Hematopoietic multipotent progenitor cell treated with erythropoietin and hydrocortisone succinate and interleukin-3 and kit ligand, for 15 days (in vitro differentiated cells): ENCODE results near the gene IZUMO4.
"Not testable (repeated sequence)": the region's sequence is repeated elsewhere in the genome, so short reads cannot be mapped to it uniquely, and the experiment has no call there.

Experiments used
- DNase-seq: peaks from one replicate; pipeline ENCODE4 v3.0.0-alpha.2; 2015; ENCODE audit warnings: low spot score

IZUMO4 gene

DNA sequence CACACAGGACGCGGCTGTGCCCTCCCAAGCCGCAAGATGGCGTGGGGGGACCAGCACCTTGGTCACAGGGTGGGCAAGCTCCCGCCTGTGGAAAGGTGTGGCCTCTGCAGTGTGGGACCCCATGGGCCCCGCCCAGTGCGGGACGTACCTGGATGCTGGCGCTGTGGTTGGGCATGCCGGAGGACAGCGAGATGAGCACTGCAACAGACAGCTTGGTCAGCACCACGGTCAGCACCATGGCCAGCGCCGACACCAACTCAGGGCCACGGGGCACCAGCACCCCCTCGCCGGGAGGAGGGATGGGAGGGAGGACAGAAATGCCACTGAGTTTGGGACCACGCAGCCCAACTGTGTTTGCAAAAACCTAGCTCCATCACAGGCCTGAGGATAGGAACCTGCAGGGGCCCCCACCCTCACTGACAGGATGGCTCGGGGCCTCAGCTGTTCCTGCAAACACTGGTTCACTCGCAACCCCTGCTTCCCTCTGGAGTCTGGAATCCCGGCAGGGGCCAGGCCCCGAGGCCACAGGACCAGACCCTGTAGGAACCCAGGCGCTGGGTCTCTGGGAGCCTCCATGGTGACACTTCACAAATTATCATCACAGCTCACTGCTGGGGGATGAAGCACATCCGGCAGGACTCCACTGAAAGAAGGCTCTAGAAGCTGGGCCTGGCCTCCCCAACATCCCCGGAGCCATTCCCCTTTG lies 27.1 kb downstream of the IZUMO4 start:
- no peak for DNase-seq

DNA sequence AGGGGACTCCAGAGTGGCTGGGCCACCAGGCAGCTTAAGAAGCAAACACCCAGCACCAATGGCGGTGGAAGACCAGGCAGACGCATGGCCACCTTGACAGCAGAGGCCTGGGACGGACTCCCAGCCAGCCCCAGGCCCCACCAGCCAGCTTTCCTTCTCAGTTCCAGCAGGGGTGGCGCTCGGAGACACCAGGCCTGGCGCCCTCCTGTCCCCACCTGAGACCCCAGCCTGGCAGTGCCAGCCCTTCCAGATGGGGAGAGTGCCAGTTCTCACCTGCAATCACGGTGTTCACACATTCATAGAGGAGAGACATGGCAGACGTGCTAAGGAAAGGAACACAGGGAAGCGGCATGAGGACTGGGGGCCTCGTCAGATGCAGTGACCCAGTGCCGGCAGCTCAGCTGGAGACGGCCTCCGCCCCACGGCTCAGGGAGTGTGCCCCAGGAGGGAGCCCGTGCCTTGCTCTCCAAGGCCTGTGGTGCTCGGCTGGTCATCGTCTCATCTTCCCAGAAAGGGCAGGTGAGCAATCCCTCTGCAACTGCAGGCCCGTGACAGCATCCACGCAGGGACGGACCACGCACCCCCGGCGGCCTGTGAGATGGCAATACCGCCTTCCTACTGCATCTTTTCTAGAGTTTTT lies 30.3 kb downstream of the IZUMO4 start:
- DNase-seq, result no peak

- DNase-seq, result no peak
Measured at GRCh38 chr19:2127758-2128157, 31.0 kb downstream of the IZUMO4 start.

DNA sequence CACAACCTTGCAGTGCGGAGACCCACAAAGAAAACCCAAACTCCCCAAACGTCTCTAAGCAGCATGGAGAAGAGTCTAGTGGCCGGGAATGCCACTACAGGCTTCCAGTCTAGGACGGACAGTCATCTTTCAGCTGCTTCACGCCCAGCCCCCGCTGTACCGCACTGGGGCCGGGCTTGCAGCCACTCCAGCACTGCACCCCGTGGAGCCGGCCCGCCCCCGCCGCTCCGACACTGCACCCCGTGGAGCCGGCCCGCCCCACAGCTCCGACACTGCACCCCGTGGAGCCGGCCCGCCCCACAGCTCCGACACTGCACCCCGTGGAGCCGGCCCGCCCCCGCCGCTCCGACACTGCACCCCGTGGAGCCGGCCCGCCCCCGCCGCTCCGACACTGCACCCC lies 31.5 kb downstream of the IZUMO4 start:
- DNase-seq, result not testable (repeated sequence)

DNA sequence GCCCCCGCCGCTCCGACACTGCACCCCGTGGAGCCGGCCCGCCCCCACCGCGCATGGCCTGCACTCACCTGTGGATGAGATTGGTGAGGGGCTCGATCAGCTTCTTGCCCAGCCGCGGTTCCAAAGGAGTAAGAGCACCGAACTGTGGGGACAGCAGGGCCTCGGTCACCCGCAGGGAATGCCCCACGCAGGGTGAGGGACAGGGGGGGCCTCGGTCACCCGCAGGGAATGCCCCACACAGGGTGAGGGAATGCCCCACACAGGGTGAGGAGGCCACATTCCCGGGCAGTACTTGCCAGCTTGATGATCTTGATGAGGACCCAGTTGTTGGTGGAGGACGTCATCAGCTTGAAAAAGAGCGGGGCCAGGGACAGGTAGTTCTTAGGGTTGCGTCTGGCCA lies 32.3 kb downstream of the IZUMO4 start:
- no peak for DNase-seq

GRCh38 chr19:2129486-2129885 lies 32.8 kb downstream of the IZUMO4 start:
- DNase-seq, result no peak

GRCh38 chr19:2129892-2130770 lies 33.4 kb downstream of the IZUMO4 start:
- no peak for DNase-seq

- not testable (repeated sequence) for DNase-seq
Measured at GRCh38 chr19:2131012-2131975, 34.6 kb downstream of the IZUMO4 start.

- no peak for DNase-seq
Measured at GRCh38 chr19:2132191-2132590, 35.5 kb downstream of the IZUMO4 start.

- DNase-seq, result no peak
Measured at GRCh38 chr19:2132731-2133490, 36.2 kb downstream of the IZUMO4 start.

- DNase-seq, result no peak
Measured at GRCh38 chr19:2135474-2136402, 39.0 kb downstream of the IZUMO4 start.

GRCh38 chr19:2136796-2137195 lies 40.1 kb downstream of the IZUMO4 start:
- no peak for DNase-seq

DNA sequence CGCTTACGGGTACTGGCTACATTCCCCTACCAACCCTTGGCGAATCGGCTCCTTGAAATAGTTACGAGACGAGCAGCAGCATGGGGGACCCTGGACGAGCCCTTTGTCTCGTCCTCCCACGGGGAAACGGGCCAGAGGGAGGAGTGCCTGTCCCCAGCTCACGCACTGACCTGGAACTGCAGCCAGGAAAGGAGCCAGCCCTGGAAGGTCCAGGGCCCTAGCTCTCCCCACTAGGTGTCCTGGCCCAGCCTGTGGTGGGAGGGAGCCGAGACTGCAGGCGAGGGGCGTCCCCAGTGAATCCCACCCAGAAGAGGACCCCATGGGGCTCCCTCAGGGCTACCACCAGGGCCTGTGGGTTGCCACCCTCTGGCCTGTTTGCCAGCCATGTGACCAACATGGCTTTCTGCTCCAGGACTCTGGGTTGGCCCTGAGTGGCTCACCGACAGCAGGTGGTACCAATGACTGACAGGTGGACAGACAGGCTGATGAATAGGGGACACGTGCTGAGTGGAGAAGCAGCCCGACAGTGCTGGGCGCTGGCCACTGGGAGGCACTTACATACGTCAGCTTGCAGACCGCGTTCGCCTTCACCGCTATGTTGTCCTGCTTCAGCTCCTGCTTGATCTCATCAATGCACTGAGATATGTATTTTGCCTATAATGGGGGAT lies 41.5 kb downstream of the IZUMO4 start:
- DNase-seq, result no peak

GRCh38 chr19:2139385-2140137 lies 42.8 kb downstream of the IZUMO4 start:
- no peak for DNase-seq

DNA sequence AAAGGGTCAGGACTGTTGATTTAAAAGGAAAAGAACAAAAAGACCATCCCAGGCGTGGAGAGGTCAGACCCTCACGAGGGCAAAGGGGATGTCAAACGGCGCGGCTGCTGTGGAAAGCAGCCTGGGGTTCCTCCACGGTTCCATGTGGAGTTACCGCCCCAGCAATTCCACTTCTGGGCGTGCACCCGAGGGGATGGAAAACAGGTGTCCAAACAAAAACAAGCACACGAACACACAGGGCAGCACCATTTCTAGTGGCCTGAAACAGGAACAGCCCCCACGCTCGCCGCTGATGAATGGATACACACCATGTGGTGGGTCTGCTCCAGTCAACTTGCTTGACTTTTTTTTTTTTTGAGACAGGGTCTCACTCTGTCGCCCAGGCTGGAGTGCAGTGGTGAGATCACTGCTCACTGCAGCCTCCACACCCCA lies 43.4 kb downstream of the IZUMO4 start:
- no peak for DNase-seq

- DNase-seq, result no peak
Measured at GRCh38 chr19:2142173-2142829, 45.6 kb downstream of the IZUMO4 start.

DNA sequence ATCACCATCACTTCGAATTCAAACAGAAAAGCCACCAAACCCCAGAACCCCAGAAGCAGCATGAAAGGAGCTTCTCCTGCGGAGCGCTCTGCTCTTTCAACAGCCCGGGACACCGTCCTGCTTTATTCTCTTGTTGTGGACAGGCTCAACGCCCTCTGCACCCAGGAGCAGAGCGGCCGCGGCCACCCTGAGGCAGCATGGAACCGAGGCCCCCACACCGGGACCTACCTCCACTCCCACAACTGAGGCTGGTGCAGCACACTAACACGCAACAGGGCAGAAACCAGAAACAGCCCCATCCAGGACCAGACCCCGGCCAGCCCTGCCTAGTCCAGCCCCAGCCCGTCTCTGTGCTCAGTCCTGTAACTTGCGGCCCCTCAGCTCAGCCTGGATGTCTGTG lies 47.5 kb downstream of the IZUMO4 start:
- DNase-seq, result no peak

GRCh38 chr19:2145831-2146241 lies 49.1 kb downstream of the IZUMO4 start:
- no peak for DNase-seq
